DMS153 treated with DMSO at 0.1 percent for 48 hours (cell line): ENCODE results near the gene FAHD2B.
"Not testable (repeated sequence)": the region's sequence is repeated elsewhere in the genome, so short reads cannot be mapped to it uniquely, and the experiment has no call there.

ENCODE experiments used
- DNase-seq: peaks from one replicate; lab custom pipeline; 2025; ENCODE audit not compliant: unreplicated experiment; lab: John Stamatoyannopoulos, UW

Gene FAHD2B

DNA sequence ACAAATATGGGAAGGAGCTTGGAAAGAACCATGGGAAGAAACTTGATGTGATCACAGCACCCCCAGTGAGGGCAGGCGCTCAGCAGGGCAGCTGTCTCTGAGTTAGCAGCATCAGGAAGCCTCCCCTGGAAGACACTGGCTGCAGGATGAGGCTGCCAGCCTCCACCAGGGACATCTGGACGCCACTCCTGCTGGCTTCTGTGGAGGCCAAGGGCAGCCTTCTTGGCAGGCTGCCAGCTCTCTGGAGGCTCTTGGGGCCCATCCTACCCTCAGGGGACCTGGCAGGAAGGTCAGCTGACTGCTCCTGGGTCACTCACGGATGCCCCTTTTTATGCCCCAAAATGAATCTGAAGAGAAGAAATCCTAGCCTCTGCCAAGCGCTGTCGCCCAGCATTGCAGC is 26.0 kb downstream of the FAHD2B start:
- not testable (repeated sequence) for DNase-seq

DNA sequence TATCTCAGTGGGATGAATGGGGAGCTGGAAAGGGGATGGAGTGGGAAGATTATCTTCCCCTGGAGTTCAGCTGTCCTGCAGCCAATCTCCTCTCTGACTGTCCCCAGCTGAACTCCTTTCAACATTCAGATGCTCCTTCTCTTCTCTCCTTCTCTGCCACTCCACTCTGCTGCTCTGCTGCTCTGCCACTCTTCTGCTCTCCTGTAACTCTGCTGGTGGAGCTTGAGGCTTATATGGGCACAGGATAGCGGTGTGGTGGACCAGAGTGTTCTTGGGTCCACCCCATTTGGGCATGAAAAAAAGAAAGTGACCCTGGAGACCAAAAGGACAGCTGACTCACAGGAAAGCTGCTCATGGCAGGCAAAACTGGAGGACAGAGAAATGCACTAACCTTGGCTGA is 26.6 kb downstream of the FAHD2B start:
- no peak for DNase-seq

DNA sequence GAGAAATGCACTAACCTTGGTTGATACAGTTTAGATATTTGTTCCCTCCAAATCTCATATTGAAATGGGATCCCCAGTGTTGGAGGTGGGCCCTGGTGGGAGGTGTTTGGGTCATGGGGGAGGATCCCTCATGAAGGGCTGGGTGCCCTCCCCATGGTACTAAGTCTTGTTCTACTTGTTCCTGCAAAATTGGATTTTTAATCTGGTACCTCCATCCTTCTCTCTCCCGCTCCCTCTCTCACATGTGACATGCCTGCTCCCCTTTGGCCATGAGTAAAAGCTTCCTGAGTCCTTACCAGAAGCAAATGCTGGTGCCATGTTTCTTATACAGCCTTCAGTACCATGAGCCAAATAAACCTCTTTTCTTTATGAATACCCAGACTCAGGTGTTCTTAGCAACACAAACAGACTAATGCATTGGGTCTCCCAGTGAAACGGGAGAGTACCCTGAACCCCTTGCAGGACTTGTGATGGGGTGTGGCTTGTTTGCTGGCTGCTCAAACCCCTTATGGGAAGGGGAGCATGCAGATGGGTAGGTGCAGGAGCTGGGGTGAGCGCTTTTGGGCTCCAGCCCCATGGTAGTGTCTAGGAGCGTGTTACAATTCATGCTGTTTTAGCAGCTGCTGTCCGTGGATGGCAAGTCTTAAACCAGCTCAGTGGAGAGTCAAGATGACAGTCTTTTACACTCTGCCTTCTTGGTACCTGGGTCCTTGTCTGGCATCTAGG is 27.2 kb downstream of the FAHD2B start:
- DNase-seq, result no peak

DNA sequence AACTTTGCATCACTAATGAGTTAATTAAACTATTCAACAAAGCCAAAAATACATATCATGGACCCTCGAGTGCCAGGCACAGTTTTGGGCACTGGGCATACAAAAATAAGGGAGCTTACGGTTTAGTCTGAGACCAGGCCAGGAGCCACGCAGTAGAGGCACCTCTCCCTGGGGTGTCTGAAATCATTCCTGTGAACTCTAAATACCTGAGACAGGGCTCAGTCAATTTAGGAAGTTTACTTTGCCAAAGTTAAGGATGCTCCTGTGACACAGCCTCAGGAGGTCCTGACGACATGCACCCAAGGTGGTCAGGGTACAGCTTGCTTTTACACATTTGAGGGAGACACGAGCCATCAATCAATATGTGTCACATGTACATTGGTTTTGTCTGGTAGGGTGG is 28.7 kb downstream of the FAHD2B start:
- not testable (repeated sequence) for DNase-seq

DNA sequence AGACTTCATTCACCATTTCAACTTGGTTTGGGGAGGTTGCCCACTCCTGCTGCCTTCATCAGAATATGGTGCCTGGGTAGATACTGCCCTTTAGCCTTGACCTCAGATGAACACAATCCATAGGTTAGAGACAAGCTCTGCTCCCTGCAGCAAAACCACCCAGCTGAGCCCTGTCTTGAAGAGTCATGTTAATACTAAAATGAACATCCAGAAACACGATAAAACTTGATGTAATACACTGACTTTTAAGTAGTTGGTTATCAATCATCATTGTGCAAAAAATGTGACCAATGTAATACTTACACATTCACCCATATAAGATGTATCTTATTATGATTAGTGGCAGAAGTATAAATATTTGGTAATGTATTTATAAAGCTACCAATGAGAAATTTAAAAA is 32.7 kb downstream of the FAHD2B start:
- DNase-seq, result not testable (repeated sequence)

DNA sequence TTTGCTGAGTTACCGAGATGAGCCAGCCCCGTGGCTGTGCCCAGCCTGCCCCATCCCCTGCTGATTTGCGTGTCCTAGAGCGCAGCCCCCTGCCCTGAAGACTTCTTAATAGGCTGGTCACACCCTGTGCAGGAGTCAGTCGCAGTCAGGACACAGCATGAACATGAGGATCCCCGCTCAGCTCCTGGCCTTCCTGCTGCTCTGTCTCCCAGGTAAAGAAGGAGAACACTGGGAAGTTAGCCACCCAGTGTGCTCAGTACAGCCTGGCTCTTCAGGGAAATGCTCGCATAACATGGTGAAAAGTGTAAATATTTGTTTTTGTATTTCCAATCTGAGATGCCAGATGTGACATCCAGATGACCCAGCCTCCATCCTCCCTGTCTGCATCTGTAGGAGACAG is 34.9 kb downstream of the FAHD2B start:
- not testable (repeated sequence) for DNase-seq

DNA sequence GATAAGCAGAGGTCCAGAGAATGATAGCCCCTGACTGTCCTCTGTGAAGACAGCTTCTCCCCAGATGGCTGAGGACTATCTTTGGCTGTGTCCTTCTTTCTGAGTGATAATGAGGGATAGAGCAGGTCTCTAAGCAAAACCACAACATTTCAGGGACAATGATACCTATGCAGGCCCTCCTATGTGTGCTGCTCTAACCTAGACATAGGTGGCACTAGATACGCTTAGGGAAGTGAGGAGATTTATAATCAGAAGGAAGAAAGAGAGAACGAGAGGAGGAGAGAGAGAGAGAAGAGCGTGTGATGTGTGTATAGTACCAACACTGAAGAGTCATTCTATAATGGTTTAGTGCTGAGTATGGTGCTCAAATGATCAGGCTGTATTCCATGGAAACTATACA is 38.5 kb downstream of the FAHD2B start:
- DNase-seq, result not testable (repeated sequence)

DNA sequence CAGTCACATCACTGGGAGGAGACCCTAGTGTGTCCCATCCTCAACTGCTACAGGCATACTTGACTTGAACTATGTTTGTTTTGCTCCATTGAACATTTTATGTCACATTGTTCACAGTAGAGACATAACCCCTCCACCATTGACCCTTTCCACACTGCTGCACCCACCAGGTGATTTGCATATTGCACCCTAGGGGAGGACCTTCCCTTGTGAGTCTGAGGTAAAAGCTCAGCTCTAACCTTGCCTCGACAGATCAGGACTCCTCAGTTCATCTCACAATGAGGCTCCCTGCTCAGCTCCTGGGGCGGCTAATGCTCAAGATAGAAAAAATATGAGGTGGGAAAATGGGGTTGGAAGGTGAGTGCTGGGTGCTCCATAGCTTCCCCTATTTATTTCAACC is 44.6 kb downstream of the FAHD2B start:
- DNase-seq, result not testable (repeated sequence)

DNA sequence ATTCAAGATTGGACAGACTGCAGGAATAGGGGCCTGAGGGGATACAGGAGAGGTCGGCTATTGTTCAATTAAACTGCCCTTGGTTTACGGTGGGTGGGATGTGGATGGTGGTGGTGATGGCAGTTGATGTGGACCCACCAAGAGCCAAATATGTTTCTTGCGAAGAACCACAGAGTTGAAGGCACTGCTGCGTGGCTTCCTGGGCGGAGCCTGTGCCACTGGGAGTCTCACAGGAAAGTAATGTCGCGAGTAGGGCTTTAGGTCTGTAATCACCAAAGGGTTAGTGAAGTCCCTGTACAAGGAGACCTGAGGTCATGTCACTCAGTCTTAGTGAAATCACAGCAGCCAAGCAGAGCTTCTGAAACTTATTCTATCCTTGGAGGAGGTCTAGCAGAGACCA is 46.2 kb downstream of the FAHD2B start:
- DNase-seq, result not testable (repeated sequence)

DNA sequence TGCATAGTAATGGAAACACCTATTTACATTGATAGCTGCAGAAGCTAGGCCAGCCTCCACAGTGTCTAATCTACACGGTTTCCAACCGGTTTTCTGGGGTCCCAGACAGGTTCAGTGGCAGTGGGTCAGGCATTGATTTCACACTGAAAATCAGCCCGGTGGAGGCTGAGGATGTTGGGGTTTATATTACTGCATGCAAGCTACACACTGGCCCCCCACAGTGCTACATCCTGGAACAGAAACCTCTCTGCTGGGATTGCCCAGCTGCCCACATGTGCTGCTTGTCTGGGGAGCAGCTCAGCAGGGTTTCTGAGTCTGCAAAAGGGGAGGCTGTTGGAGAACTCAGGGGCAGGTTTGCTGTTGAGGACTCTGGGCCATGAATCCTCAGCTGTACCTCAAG is 48.0 kb downstream of the FAHD2B start:
- DNase-seq, result not testable (repeated sequence)

DNA sequence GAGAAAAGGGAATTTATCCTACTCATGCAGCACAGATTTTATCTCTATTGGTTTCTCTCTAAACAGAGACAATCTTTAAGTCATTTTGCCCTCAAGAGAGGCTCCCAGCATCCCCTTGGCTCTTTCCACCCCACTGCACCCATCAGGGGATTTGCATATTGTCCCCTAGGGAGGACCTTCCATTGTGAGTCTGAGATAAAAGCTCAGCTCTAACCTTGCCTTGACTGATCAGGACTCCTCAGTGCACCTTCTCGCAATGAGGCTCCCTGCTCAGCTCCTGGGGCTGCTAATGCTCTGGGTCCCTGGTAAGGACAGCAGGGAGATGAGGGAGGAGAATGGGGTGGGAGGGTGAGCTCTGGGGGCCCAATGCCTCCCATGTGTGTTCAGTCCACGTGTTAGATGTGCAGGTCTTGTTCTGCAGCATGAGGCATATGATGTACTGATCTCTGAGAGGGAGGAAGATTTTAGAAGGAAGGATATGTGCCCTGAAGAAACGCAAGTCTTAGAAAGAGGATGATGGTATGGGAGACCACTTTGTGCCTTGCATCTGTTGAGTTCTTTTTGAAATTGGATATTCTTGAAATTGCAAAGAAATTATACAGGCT is 48.7 kb downstream of the FAHD2B start:
- not testable (repeated sequence) for DNase-seq
